Natural killer cell treated with Interleukin-12 subunit alpha and Interleukin-12 subunit beta and Interleukin-15 and Interleukin-18, amount 100 ng/mL, for 72 hours (primary cell): ENCODE measurements around the gene GCHFR. TPM values are rescaled to one million over a fixed set of nuclear protein-coding genes. Genes with fewer than 3 reads are reported as not detected.

Experiments
- ATAC-seq, 2 donors: fragments of 150-1000 bp; cut with Tn5 transposase in 1 of 2; sonication (Bioruptor Pico), chemical (Tn5 transposase) in 1 of 2; 2 replicates each; pipeline ENCODE4 v1.10.0; 2021
- DNase-seq: peaks from one replicate; pipeline ENCODE4 v3.0.0; 2022; ENCODE audit warnings: low spot score
- H3K27ac Mint-ChIP-seq, 2 donors: 1 replicate in 1 of 2; 2 replicates in 1 of 2; pipeline ENCODE4 v1.8.0; 2022; ENCODE audit warnings: mixed read lengths in 2 of 2, mild to moderate bottlenecking in 1 of 2, moderate library complexity in 1 of 2
- H3K27me3 Mint-ChIP-seq, 2 donors: 1 replicate in 1 of 2; 2 replicates in 1 of 2; pipeline ENCODE4 v1.8.0; 2022; ENCODE audit warnings: mixed read lengths in 2 of 2
- H3K36me3 Mint-ChIP-seq: one replicate; pipeline ENCODE4 v1.8.0; 2022; ENCODE audit warnings: mixed read lengths
- H3K4me1 Mint-ChIP-seq, 2 donors: 1 replicate in 1 of 2; 2 replicates in 1 of 2; pipeline ENCODE4 v1.8.0; 2022; ENCODE audit warnings: low read depth in 2 of 2, mixed read lengths in 2 of 2, mild to moderate bottlenecking in 1 of 2
- H3K4me3 Mint-ChIP-seq: one replicate; pipeline ENCODE4 v1.8.0; 2022; ENCODE audit warnings: mixed read lengths
- H3K9me3 Mint-ChIP-seq: 2 replicates; pipeline ENCODE4 v1.8.0; 2022; ENCODE audit warnings: mixed read lengths
- total RNA-seq, 2 donors: library from RNA; stranded (reverse); gene quantifications; one replicate each; pipeline ENCODE4 v1.2.3, GENCODE V29; 2022

The GCHFR gene
- 10 to 100 TPM in 1 of 2 donors, 1 to 10 TPM in 1; 9.1 to 14.4 TPM for total RNA-seq

DNA sequence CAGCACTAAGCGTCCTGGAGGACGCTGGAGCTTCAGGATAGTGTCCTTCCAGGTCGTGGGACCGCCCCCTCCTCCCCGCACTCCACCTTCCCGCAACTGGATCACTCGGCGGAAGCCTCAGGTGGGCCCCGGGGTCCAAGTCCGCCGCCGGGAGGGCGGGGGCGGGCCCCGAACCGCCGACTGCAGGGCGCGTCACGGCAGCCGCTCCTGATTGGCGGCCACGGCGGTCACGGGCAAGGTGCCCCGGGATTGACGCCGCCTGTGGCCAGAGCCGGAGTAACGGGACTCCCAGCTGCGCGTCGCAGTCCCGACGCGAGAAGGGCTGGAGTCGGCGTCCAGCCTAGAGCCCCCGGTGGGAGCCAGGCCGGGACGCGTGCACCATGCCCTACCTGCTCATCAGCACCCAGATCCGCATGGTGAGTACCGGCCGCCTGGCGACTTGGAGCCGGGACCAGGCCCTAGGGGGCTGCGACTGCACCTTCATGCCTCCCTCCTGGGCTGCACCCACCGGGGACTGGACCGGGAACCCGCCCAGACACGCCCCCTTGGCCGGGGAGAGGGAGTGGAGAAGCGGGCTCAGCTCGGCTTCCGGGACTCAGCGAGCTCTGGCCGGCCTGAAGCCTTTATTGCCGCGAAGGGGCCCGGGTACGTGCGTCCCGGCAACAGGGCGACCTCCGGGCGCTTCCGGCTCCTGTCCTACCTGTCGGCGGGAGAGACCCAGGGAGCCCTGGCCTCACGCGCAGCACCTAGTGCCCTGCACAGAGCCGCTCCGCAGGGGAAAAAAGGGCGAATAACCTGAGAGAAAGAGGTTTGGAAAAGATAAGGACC lies at the start of gene GCHFR:
GCHFR (plus strand) TSS at position 268 of the 828 bp plus-strand sequence; CDS start at position 381, 113 bp downstream.
- Mint-ChIP-seq H3K27me3 (no peaks in the 10 kb centered on the region), H3K4me1 (peaks cover 19 to 25% of the 10 kb centered on the region in 2 donors), H3K27ac (peak within 1 kb of the TSS; percentile 62 to 85), H3K9me3 (no peaks in the 10 kb centered on the region), H3K4me3 (peak within 1 kb of the TSS; percentile 73), H3K36me3 (no peaks in the 10 kb centered on the region)
- DNase-seq: peak; percentile 78
- peak; percentile 75 to 84 for ATAC-seq

GRCh38 chr15:40714144-40714543 lies 49.7 kb upstream of the GCHFR start:
- no peaks in the 10 kb centered on the region for H3K9me3 Mint-ChIP-seq
- H3K4me1 Mint-ChIP-seq: no peaks in the 10 kb centered on the region
- peaks cover 13% of the 10 kb centered on the region for H3K36me3 Mint-ChIP-seq
- H3K4me3 Mint-ChIP-seq: no peak overlapping the region
- DNase-seq (no peak), ATAC-seq (no peak)
- no peaks in the 10 kb centered on the region for H3K27me3 Mint-ChIP-seq
- no peak overlapping the region for H3K27ac Mint-ChIP-seq

DNA sequence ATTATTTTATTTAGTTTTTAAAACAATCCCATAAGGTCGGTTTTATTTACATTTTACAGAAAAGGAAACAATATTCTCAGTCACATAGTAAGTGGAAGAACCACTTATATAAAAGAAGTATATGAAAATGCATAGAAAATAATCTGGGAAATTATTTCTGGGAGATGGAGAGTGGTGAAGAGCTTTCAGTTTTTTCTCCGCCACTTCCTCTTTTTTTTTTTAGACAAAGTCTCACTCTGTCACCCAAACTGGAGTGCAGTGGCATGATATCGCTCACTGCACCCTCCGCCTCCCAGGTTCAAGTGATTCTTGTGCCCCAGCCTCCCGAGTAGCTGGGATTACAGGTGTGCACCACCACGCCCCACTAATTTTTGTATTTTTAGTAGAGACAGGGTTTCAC lies 47.7 kb upstream of the GCHFR start:
- no peak for DNase-seq
- no peaks in the 10 kb centered on the region for H3K27me3 Mint-ChIP-seq
- H3K4me1 Mint-ChIP-seq: no peaks in the 10 kb centered on the region
- no peaks in the 10 kb centered on the region for H3K9me3 Mint-ChIP-seq
- H3K36me3 Mint-ChIP-seq: peaks cover 4% of the 10 kb centered on the region
- no peak overlapping the region for H3K27ac Mint-ChIP-seq
- no peak overlapping the region for H3K4me3 Mint-ChIP-seq
- ATAC-seq: no peak

DNA sequence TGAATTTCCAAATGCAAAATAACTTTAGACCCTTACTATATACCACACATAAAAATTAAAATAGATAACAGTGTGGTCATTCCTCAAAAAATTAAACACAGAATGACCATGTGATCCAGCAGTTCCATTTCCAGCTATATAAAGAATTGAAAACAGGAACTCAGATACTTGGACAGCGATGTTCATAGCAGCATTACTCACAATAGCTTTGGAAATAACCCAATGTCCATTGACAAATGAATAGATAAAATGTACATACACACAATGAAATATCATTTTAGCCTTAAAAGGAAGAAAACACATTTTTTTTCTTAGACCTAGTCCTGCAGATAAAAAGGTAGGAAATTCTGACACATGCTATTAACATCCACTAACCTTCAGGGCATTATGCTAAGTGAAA lies 42.2 kb upstream of the GCHFR start:
- H3K27me3 Mint-ChIP-seq: no peaks in the 10 kb centered on the region
- H3K4me1 Mint-ChIP-seq: peaks cover 4 to 6% of the 10 kb centered on the region in 2 donors
- H3K4me3 Mint-ChIP-seq: no peak overlapping the region
- no peaks in the 10 kb centered on the region for H3K36me3 Mint-ChIP-seq
- ATAC-seq (no peak), DNase-seq (no peak)
- H3K27ac Mint-ChIP-seq: no peak overlapping the region
- H3K9me3 Mint-ChIP-seq: no peaks in the 10 kb centered on the region

- Mint-ChIP-seq H3K27me3 (no peaks in the 10 kb centered on the region), H3K27ac (no peak overlapping the region), H3K4me1 (peaks cover 4 to 6% of the 10 kb centered on the region in 2 donors), H3K4me3 (no peak overlapping the region), H3K9me3 (no peaks in the 10 kb centered on the region), H3K36me3 (no peaks in the 10 kb centered on the region)
- ATAC-seq (no peak), DNase-seq (no peak)
Measured at GRCh38 chr15:40722354-40722753, 41.5 kb upstream of the GCHFR start.

DNA sequence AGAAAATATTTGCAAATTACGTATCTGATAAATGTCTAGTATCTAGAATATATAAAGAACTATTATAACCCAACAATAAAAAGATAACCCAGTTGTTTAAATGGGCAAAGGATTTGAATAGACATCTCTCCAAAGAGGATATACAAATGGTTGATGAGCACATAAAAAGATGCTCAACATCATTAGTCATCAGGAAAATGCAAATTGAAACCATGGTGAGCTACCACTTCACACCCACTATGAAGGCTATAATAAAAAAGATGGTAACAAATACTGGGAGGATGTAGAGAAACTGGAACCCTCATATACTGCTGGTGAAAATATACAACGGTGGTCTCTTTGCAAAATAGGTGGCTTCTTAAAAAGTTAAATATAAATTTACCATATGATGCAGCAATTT lies 40.9 kb upstream of the GCHFR start:
- Mint-ChIP-seq H3K27ac (no peak overlapping the region), H3K36me3 (no peaks in the 10 kb centered on the region), H3K9me3 (no peaks in the 10 kb centered on the region), H3K4me1 (peaks cover 4 to 6% of the 10 kb centered on the region in 2 donors), H3K4me3 (no peak overlapping the region), H3K27me3 (no peaks in the 10 kb centered on the region)
- ATAC-seq (no peak), DNase-seq (no peak)

DNA sequence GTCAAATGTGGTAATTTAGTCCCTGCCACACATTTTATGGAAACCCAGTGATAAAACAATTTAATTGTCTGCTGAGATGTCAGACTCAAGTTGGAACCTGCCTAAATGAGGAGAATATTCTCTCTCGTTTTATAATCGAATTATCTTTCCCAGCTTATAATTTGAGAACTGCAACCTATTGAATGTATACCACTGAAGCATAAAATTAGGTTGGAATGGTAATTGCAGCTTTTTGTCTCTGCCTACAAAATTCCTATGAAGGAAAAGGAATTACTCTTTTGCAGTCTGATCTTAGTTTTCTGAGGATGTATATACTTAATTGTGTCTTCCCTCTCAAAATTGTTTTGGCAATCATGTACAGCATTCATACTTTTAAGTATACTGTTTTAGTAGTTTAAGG lies 39.9 kb upstream of the GCHFR start:
- Mint-ChIP-seq H3K4me1 (peaks cover 4 to 6% of the 10 kb centered on the region in 2 donors), H3K36me3 (no peaks in the 10 kb centered on the region), H3K27me3 (no peaks in the 10 kb centered on the region), H3K9me3 (no peaks in the 10 kb centered on the region), H3K4me3 (no peak overlapping the region), H3K27ac (no peak overlapping the region)
- DNase-seq: no peak
- no peak for ATAC-seq

DNA sequence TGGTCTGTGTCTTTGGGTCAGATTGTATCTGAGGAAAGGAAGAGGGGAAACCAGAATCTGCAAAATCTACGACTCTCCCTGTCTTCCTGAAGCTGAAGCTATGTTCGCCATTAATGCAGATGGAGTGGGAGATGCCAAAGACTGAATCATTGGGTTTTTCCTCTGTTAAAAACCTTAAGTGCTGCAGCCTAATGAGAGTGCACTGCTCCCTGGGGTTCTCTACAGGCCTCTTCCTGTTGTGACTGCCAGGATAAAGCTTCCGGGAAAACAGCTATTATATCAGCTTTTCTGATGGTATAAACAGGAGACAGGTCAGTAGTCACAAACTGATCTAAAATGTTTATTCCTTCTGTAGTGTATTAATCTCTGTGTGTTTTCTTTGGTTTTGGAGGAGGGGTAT lies 32.8 kb upstream of the GCHFR start:
- no peaks in the 10 kb centered on the region for H3K4me1 Mint-ChIP-seq
- H3K36me3 Mint-ChIP-seq: peaks cover 16% of the 10 kb centered on the region
- no peak overlapping the region for H3K27ac Mint-ChIP-seq
- no peak overlapping the region for H3K4me3 Mint-ChIP-seq
- no peaks in the 10 kb centered on the region for H3K9me3 Mint-ChIP-seq
- no peak for ATAC-seq
- DNase-seq: no peak
- H3K27me3 Mint-ChIP-seq: no peaks in the 10 kb centered on the region

DNA sequence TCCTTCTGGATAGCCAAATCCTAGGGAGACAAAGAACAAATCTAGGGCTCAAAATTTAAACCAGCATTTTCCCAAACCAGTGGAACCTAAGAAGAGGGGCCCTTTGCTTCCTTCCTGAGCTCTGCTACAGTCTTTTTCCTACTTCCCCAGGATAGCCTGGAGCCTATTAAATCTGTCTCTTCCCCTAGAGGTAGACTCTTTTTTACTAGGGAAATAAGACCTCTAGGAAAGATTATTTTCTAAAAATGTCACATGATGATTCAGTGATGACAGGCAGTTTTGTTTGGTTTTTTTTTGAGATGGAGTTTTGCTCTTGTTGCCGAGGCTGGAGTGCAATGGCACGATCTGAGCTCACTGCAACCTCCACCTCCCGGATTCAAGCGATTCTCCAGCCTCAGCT lies 27.3 kb upstream of the GCHFR start:
- Mint-ChIP-seq H3K27ac (no peak overlapping the region), H3K4me1 (no peaks in the 10 kb centered on the region), H3K9me3 (no peaks in the 10 kb centered on the region), H3K27me3 (no peaks in the 10 kb centered on the region), H3K36me3 (peaks cover 5% of the 10 kb centered on the region), H3K4me3 (no peak overlapping the region)
- DNase-seq (no peak), ATAC-seq (no peak)

GRCh38 chr15:40737048-40737447 lies 26.8 kb upstream of the GCHFR start:
- Mint-ChIP-seq H3K4me3 (no peak overlapping the region), H3K36me3 (peaks cover 5% of the 10 kb centered on the region), H3K9me3 (no peaks in the 10 kb centered on the region), H3K27ac (no peak overlapping the region), H3K27me3 (no peaks in the 10 kb centered on the region), H3K4me1 (no peaks in the 10 kb centered on the region)
- DNase-seq (no peak), ATAC-seq (no peak)

- Mint-ChIP-seq H3K9me3 (no peaks in the 10 kb centered on the region), H3K4me1 (peaks cover 14% of the 10 kb centered on the region in 2 donors), H3K36me3 (peaks cover 5% of the 10 kb centered on the region), H3K27ac (no peak overlapping the region), H3K27me3 (no peaks in the 10 kb centered on the region), H3K4me3 (no peak overlapping the region)
- ATAC-seq (no peak), DNase-seq (no peak)
Measured at GRCh38 chr15:40739047-40739446, 24.8 kb upstream of the GCHFR start.

- ATAC-seq (no peak), DNase-seq (no peak)
- no peaks in the 10 kb centered on the region for H3K9me3 Mint-ChIP-seq
- no peaks in the 10 kb centered on the region for H3K27me3 Mint-ChIP-seq
- H3K4me3 Mint-ChIP-seq: no peak overlapping the region
- H3K4me1 Mint-ChIP-seq: peaks cover 21 to 22% of the 10 kb centered on the region in 2 donors
- H3K36me3 Mint-ChIP-seq: peaks cover 5% of the 10 kb centered on the region
- H3K27ac Mint-ChIP-seq: no peak overlapping the region
Measured at GRCh38 chr15:40739854-40740253, 24.0 kb upstream of the GCHFR start.

GRCh38 chr15:40743485-40743901 lies 20.4 kb upstream of the GCHFR start:
- no peaks in the 10 kb centered on the region for H3K9me3 Mint-ChIP-seq
- peak overlapping the region; percentile 53 for H3K4me3 Mint-ChIP-seq
- peaks cover 37 to 53% of the 10 kb centered on the region in 2 donors for H3K4me1 Mint-ChIP-seq
- peaks cover 4% of the 10 kb centered on the region for H3K36me3 Mint-ChIP-seq
- no peaks in the 10 kb centered on the region for H3K27me3 Mint-ChIP-seq
- ATAC-seq: peak in 1 of 2 donors; percentile 0
- H3K27ac Mint-ChIP-seq: peak overlapping the region; percentile 85 to 87
- DNase-seq: no peak

GRCh38 chr15:40743921-40744814 lies 19.7 kb upstream of the GCHFR start:
- Mint-ChIP-seq H3K27ac (peak overlapping the region; percentile 85 to 87), H3K9me3 (no peaks in the 10 kb centered on the region), H3K4me1 (peaks cover 37 to 53% of the 10 kb centered on the region in 2 donors), H3K27me3 (no peaks in the 10 kb centered on the region), H3K36me3 (no peaks in the 10 kb centered on the region), H3K4me3 (peak overlapping the region; percentile 53)
- DNase-seq (peak; percentile 85), ATAC-seq (peak; percentile 94 to 97)
